Trophoblast cell (in vitro differentiated cells and primary cell): ENCODE data around the gene CPXM2.

Experiments
- DNase-seq, 2 donors: peaks; one replicate each; pipeline ENCODE4 v3.0.0-alpha.2; 2016
- H2AFZ ChIP-seq: 2 replicates; pipeline ENCODE4 v1.6.1; 2013; ENCODE audit warnings: low read length, moderate library complexity, mild to moderate bottlenecking; ENCODE audit not compliant: insufficient read depth, poor library complexity
- H2AK5ac ChIP-seq: 2 replicates; pipeline ENCODE4 v1.6.1; 2013; ENCODE audit warnings: mild to moderate bottlenecking, low read length
- H2BK120ac ChIP-seq: 2 replicates; pipeline ENCODE4 v1.6.1; 2013; ENCODE audit warnings: low read length, mild to moderate bottlenecking, moderate library complexity; ENCODE audit not compliant: insufficient read depth, poor library complexity
- H2BK12ac ChIP-seq: 2 replicates; pipeline ENCODE4 v1.6.1; 2013; ENCODE audit warnings: mild to moderate bottlenecking, low read length, moderate library complexity
- H2BK5ac ChIP-seq: 2 replicates; pipeline ENCODE4 v1.6.1; 2013; ENCODE audit warnings: low read length, low read depth, moderate library complexity, mild to moderate bottlenecking; ENCODE audit not compliant: poor library complexity
- H3K14ac ChIP-seq: 2 replicates; pipeline ENCODE4 v1.6.1; 2013; ENCODE audit warnings: mild to moderate bottlenecking, low read length
- H3K18ac ChIP-seq: 2 replicates; pipeline ENCODE4 v1.6.1; 2013; ENCODE audit warnings: mild to moderate bottlenecking, low read length
- H3K23ac ChIP-seq: 2 replicates; pipeline ENCODE4 v1.6.1; 2013; ENCODE audit warnings: low read length
- H3K27ac ChIP-seq: 2 replicates; pipeline ENCODE4 v1.5.1; 2013; ENCODE audit warnings: low read depth, mild to moderate bottlenecking, inconsistent platforms, low read length, moderate library complexity
- H3K27me3 ChIP-seq: 2 replicates; pipeline ENCODE4 v1.6.1; 2013; ENCODE audit warnings: inconsistent platforms, mild to moderate bottlenecking, low read length, moderate library complexity; ENCODE audit not compliant: insufficient read depth
- H3K36me3 ChIP-seq, 2 experiments: 1 replicate in 1 of 2; 2 replicates in 1 of 2; pipeline ENCODE4 v1.6.1; 2013; ENCODE audit warnings: low read length in 2 of 2, mild to moderate bottlenecking in 2 of 2, moderate library complexity in 1 of 2; ENCODE audit not compliant: insufficient read depth in 2 of 2, control insufficient read depth in 1 of 2
- H3K4ac ChIP-seq: 2 replicates; pipeline ENCODE4 v1.6.1; 2013; ENCODE audit warnings: low read depth, mild to moderate bottlenecking, low read length, moderate library complexity
- H3K4me1 ChIP-seq, 2 experiments: 1 replicate in 1 of 2; 2 replicates in 1 of 2; pipeline ENCODE4 v1.6.1; 2013; ENCODE audit warnings: low read length in 2 of 2, mild to moderate bottlenecking in 2 of 2, moderate library complexity in 1 of 2; ENCODE audit not compliant: insufficient read depth in 2 of 2, control insufficient read depth in 1 of 2
- H3K4me2 ChIP-seq: 2 replicates; pipeline ENCODE4 v1.6.1; 2013; ENCODE audit warnings: inconsistent platforms, mild to moderate bottlenecking, low read length, moderate library complexity
- H3K4me3 ChIP-seq: 2 replicates; pipeline ENCODE4 v1.5.1; 2013; ENCODE audit warnings: mild to moderate bottlenecking, low read depth, low read length, inconsistent platforms
- H3K79me1 ChIP-seq: one replicate; pipeline ENCODE4 v1.6.1; 2013; ENCODE audit warnings: low read length
- H3K79me2 ChIP-seq: 2 replicates; pipeline ENCODE4 v1.6.1; 2013; ENCODE audit warnings: low read length, mild to moderate bottlenecking; ENCODE audit not compliant: control insufficient read depth, insufficient read depth, poor library complexity
- H3K9ac ChIP-seq: 2 replicates; pipeline ENCODE4 v1.6.1; 2013; ENCODE audit warnings: mild to moderate bottlenecking, low read length
- H3K9me3 ChIP-seq: 2 replicates; pipeline ENCODE4 v1.6.1; 2013; ENCODE audit warnings: low read depth, mild to moderate bottlenecking, control low read depth, inconsistent platforms, low read length; ENCODE audit not compliant: insufficient read depth
- H4K12ac ChIP-seq: 2 replicates; pipeline ENCODE4 v1.6.1; 2013; ENCODE audit warnings: low read depth, mild to moderate bottlenecking, low read length, moderate library complexity
- H4K8ac ChIP-seq: 2 replicates; pipeline ENCODE4 v1.6.1; 2013; ENCODE audit warnings: low read depth, mild to moderate bottlenecking, low read length, moderate library complexity
- H4K91ac ChIP-seq: one replicate; pipeline ENCODE4 v1.6.1; 2013; ENCODE audit warnings: low read depth, mild to moderate bottlenecking, low read length, moderate library complexity
- WGBS: extraction: QIAGEN DNeasy Blood & Tissue Kit; methylation state at CpG from one replicate; pipeline ENCODE4 v1.1.7; 2013; ENCODE audit warnings: missing lambda C conversion rate; ENCODE audit not compliant: insufficient read length, insufficient coverage; ENCODE audit errors: extremely low coverage; 5-methylcytosine and 5-hydroxymethylcytosine counted together

CPXM2 gene

GRCh38 chr10:123863183-123863575, 28.4 kb downstream of the CPXM2 start:
- Histone ChIP-seq H3K4me3 (no peak overlapping the region), H2BK12ac (peak overlapping the region; percentile 2), H2BK120ac (no peak overlapping the region), H3K79me2 (no peaks in the 10 kb centered on the region), H3K9ac (no peak overlapping the region), H3K4me1 (peaks cover 28 to 38% of the 10 kb centered on the region in 2 experiments), H4K8ac (no peak overlapping the region), H4K91ac (peak overlapping the region; percentile 20), H2AK5ac (no peak overlapping the region), H3K23ac (no peak overlapping the region), H2BK5ac (no peak overlapping the region), H3K18ac (no peak overlapping the region), H2AFZ (no peak overlapping the region), H3K36me3 (no peaks in the 10 kb centered on the region), H3K9me3 (peaks cover 2% of the 10 kb centered on the region), H3K4me2 (no peak overlapping the region), H4K12ac (no peak overlapping the region), H3K14ac (no peak overlapping the region), H3K27ac (peak overlapping the region; percentile 1), H3K27me3 (no peaks in the 10 kb centered on the region), H3K79me1 (peaks cover 9% of the 10 kb centered on the region), H3K4ac (no peak overlapping the region)
- no CpG with 5 or more reads among the region's 8 CpGs for WGBS
- no peak for DNase-seq

GRCh38 chr10:123862421-123863182, 29.0 kb downstream of the CPXM2 start:
- Histone ChIP-seq H3K27ac (no peak overlapping the region), H4K8ac (no peak overlapping the region), H3K4me2 (no peak overlapping the region), H2AK5ac (no peak overlapping the region), H3K18ac (no peak overlapping the region), H2BK5ac (no peak overlapping the region), H3K23ac (no peak overlapping the region), H2AFZ (no peak overlapping the region), H3K27me3 (no peaks in the 10 kb centered on the region), H2BK120ac (no peak overlapping the region), H3K9me3 (peaks cover 2% of the 10 kb centered on the region), H3K4ac (no peak overlapping the region), H3K4me3 (no peak overlapping the region), H4K12ac (no peak overlapping the region), H3K36me3 (no peaks in the 10 kb centered on the region), H3K79me2 (no peaks in the 10 kb centered on the region), H3K79me1 (peaks cover 9% of the 10 kb centered on the region), H3K4me1 (peaks cover 23 to 34% of the 10 kb centered on the region in 2 experiments), H4K91ac (no peak overlapping the region), H3K14ac (no peak overlapping the region), H2BK12ac (no peak overlapping the region), H3K9ac (no peak overlapping the region)
- WGBS = no CpG with 5 or more reads among the region's 9 CpGs
- DNase-seq = no peak

- H3K36me3 ChIP-seq = no peaks in the 10 kb centered on the region
- no peak overlapping the region for H2BK120ac ChIP-seq
- H3K9me3 ChIP-seq = peaks cover 2% of the 10 kb centered on the region
- H3K4me3 ChIP-seq = no peak overlapping the region
- no peak for DNase-seq
- H3K14ac ChIP-seq = no peak overlapping the region
- H2BK5ac ChIP-seq = no peak overlapping the region
- H2AFZ ChIP-seq = no peak overlapping the region
- H3K9ac ChIP-seq = no peak overlapping the region
- no peaks in the 10 kb centered on the region for H3K79me2 ChIP-seq
- no peak overlapping the region for H2BK12ac ChIP-seq
- H3K27me3 ChIP-seq = no peaks in the 10 kb centered on the region
- no peak overlapping the region for H3K27ac ChIP-seq
- no peak overlapping the region for H4K8ac ChIP-seq
- no peak overlapping the region for H3K18ac ChIP-seq
- no CpG with 5 or more reads among the region's 7 CpGs for WGBS
- H3K4ac ChIP-seq = no peak overlapping the region
- no peak overlapping the region for H2AK5ac ChIP-seq
- peaks cover 20 to 30% of the 10 kb centered on the region in 2 experiments for H3K4me1 ChIP-seq
- no peak overlapping the region for H4K12ac ChIP-seq
- H3K4me2 ChIP-seq = no peak overlapping the region
- H3K23ac ChIP-seq = no peak overlapping the region
- no peak overlapping the region for H4K91ac ChIP-seq
- H3K79me1 ChIP-seq = peaks cover 9% of the 10 kb centered on the region
Measured at GRCh38 chr10:123860856-123861255, 30.8 kb downstream of the CPXM2 start.

GRCh38 chr10:123860209-123860608, 31.4 kb downstream of the CPXM2 start:
- Histone ChIP-seq H3K23ac (no peak overlapping the region), H3K18ac (no peak overlapping the region), H3K79me2 (no peaks in the 10 kb centered on the region), H3K9ac (no peak overlapping the region), H3K27ac (no peak overlapping the region), H4K8ac (no peak overlapping the region), H2AK5ac (no peak overlapping the region), H3K14ac (no peak overlapping the region), H3K27me3 (no peaks in the 10 kb centered on the region), H4K12ac (no peak overlapping the region), H2AFZ (no peak overlapping the region), H4K91ac (no peak overlapping the region), H2BK5ac (no peak overlapping the region), H3K9me3 (peaks cover 2% of the 10 kb centered on the region), H3K4me1 (peaks cover 15 to 24% of the 10 kb centered on the region in 2 experiments), H2BK12ac (no peak overlapping the region), H3K4me3 (no peak overlapping the region), H2BK120ac (no peak overlapping the region), H3K79me1 (peaks cover 7% of the 10 kb centered on the region), H3K4me2 (no peak overlapping the region), H3K36me3 (no peaks in the 10 kb centered on the region), H3K4ac (no peak overlapping the region)
- whole genome bisulfite sequencing = no CpG with 5 or more reads among the region's 5 CpGs
- DNase-seq = no peak
